Neural progenitor cell (in vitro differentiated cells): ENCODE measurements around the gene EXOSC7.

Source experiments
- EZH2 ChIP-seq: fragments of 200-600 bp; sonication (generic); IDR thresholded peaks from 2 replicates; pipeline ENCODE4 v1.6.1; 2017; ENCODE audit warnings: antibody characterized with exemption, mild to moderate bottlenecking, moderate library complexity
- EZH2phosphoT487 ChIP-seq: fragments of 200-600 bp; sonication (generic); IDR thresholded peaks from 2 replicates; pipeline ENCODE4 v1.6.1; 2017; ENCODE audit warnings: antibody characterized with exemption
- TF ChIP-seq, protein P1 (sequence below): fragments of 200-600 bp; sonication (generic); IDR thresholded peaks from 2 replicates; pipeline ENCODE4 v1.5.1; 2017; ENCODE audit warnings: antibody characterized with exemption, mild to moderate bottlenecking

DNA sequence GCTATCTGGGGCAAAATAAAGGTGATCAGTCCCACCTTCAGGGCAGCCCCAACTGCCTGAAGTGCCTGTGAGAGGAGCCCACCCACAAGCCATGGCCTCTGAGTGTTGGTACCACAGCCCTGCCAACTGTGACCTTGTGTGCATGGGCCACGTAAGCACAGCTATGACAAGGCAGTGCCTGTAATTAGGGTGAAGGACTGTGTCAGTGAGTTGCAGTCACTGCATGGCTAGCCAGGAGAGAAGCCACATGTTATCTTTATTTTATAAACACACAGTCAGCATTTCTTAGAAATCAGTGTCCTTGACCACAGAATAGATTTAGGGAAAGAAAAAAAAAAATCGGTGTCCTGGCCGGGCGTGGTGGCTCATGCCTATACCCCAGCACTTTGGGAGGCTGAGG lies 24.8 kb downstream of the EXOSC7 start:
- TF ChIP-seq, protein P1, sequence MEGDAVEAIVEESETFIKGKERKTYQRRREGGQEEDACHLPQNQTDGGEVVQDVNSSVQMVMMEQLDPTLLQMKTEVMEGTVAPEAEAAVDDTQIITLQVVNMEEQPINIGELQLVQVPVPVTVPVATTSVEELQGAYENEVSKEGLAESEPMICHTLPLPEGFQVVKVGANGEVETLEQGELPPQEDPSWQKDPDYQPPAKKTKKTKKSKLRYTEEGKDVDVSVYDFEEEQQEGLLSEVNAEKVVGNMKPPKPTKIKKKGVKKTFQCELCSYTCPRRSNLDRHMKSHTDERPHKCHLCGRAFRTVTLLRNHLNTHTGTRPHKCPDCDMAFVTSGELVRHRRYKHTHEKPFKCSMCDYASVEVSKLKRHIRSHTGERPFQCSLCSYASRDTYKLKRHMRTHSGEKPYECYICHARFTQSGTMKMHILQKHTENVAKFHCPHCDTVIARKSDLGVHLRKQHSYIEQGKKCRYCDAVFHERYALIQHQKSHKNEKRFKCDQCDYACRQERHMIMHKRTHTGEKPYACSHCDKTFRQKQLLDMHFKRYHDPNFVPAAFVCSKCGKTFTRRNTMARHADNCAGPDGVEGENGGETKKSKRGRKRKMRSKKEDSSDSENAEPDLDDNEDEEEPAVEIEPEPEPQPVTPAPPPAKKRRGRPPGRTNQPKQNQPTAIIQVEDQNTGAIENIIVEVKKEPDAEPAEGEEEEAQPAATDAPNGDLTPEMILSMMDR, result no peak
- no peak for TF ChIP-seq EZH2
- no peak for TF ChIP-seq EZH2phosphoT487
